Measurements from ENCODE around the gene TIMM10. TPM values are rescaled to one million over a fixed set of nuclear protein-coding genes. Genes with fewer than 3 reads are reported as not detected.

TIMM10 gene
- total RNA-seq, 4 donors from 2014 or later, result 26.2 to 43.0 (median 40.1) TPM

DNA sequence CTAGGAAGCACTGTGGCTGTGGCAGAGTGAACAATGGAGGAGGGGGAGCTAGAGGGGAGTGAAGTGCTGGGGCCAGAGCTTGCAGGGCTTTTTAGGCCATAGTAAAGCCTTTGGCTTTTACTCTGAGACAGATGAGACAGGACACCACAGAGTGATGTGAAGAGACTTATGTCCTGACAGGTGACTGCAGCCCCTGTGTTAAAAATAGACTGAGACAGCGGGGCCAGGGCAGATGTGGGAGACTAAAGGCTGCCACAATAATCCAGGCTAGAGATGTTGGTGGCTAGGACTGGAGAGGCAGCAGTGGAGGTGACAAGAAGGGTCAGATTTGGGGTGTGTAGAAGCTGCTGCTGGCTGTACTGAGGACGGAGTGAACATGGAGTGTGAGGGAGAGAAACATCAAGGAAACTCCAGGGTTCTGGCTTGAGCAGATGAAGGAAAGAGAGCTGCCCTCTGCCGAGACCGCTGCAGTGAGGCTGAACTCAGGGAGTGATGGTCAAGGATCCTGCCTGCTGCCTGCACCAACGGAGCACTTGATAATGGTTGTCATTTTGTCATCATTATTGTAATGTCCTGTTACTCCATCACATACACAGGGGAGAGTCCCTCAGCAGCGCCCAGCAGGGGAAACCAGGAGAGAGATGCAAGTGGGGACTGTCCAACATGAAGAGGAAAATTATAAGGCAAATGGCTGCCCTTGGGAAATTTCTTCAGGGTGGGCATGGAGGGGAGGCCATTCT, 42.5 kb downstream of the TIMM10 start:
- Histone ChIP-seq H3K27me3 (peaks cover 8% of the 10 kb centered on the region), H3K4me3 (no peak overlapping the region), H3K36me3 (peaks cover 69% of the 10 kb centered on the region), H3K4me1 (peaks cover 16% of the 10 kb centered on the region), H3K9me3 (no peaks in the 10 kb centered on the region), H3K27ac (no peak overlapping the region)
- DNase-seq (ENCODE audit: low spot score in 2 of 2), result no peak
- WGBS, result 90% methylated on average over 6 of the region's 6 CpGs
- TF ChIP-seq EP300 (IDR thresholded peaks at IDR 0.05), result no peak
- no peak for TF ChIP-seq POLR2A (IDR thresholded peaks at IDR 0.05)
- TF ChIP-seq, protein P1, sequence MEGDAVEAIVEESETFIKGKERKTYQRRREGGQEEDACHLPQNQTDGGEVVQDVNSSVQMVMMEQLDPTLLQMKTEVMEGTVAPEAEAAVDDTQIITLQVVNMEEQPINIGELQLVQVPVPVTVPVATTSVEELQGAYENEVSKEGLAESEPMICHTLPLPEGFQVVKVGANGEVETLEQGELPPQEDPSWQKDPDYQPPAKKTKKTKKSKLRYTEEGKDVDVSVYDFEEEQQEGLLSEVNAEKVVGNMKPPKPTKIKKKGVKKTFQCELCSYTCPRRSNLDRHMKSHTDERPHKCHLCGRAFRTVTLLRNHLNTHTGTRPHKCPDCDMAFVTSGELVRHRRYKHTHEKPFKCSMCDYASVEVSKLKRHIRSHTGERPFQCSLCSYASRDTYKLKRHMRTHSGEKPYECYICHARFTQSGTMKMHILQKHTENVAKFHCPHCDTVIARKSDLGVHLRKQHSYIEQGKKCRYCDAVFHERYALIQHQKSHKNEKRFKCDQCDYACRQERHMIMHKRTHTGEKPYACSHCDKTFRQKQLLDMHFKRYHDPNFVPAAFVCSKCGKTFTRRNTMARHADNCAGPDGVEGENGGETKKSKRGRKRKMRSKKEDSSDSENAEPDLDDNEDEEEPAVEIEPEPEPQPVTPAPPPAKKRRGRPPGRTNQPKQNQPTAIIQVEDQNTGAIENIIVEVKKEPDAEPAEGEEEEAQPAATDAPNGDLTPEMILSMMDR (IDR thresholded peaks at IDR 0.05), result no peak
- TF ChIP-seq POLR2AphosphoS5 (IDR thresholded peaks at IDR 0.05), result no peak

DNA sequence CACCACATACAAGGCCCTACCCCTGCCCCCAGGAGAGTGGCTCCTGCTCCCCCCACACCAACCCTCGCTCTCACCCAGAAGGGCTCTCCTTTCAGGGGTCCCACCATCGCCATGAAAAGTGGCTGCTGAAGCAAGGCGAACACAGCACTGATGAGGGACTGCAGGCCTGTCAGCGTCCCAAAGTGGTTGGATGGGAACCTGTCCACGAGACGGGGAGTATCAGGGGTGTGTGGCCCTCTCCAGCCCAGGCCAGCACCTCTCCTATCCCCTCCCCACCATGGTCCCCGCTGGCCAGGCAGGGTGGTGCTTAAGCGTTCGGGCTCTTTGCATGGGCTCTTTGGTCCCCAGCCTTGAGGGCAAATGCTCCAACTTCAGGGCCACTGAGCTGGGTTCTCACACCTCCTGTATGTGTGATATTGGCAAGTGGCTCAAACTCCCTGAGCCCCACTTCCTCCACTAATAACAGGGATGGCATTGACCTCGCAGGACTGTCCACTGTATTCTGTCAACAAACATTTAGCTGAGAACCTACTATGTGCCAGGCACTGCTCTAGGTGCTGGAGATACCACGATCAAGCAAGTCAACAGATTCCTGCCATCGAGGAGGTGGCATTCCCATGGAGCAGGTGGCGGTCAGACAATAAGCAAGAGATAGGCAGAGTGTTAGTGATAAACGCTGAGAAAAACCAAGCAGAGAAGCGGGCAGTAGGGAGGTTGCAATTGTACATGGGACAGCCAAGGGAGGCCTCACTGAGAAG, 43.4 kb downstream of the TIMM10 start:
- peaks cover 25% of the 10 kb centered on the region for H3K4me1 ChIP-seq
- TF ChIP-seq, protein P1 (IDR thresholded peaks at IDR 0.05), result no peak
- TF ChIP-seq POLR2AphosphoS5 (IDR thresholded peaks at IDR 0.05) (no peak), EP300 (IDR thresholded peaks at IDR 0.05) (no peak), POLR2A (IDR thresholded peaks at IDR 0.05) (no peak)
- WGBS, result 92% methylated on average over 9 of the region's 15 CpGs
- H3K36me3 ChIP-seq, result peaks cover 69% of the 10 kb centered on the region
- no peak overlapping the region for H3K4me3 ChIP-seq
- H3K27me3 ChIP-seq, result peaks cover 14% of the 10 kb centered on the region
- no peaks in the 10 kb centered on the region for H3K9me3 ChIP-seq
- no peak for DNase-seq (ENCODE audit: low spot score in 2 of 2)
- no peak overlapping the region for H3K27ac ChIP-seq

DNA sequence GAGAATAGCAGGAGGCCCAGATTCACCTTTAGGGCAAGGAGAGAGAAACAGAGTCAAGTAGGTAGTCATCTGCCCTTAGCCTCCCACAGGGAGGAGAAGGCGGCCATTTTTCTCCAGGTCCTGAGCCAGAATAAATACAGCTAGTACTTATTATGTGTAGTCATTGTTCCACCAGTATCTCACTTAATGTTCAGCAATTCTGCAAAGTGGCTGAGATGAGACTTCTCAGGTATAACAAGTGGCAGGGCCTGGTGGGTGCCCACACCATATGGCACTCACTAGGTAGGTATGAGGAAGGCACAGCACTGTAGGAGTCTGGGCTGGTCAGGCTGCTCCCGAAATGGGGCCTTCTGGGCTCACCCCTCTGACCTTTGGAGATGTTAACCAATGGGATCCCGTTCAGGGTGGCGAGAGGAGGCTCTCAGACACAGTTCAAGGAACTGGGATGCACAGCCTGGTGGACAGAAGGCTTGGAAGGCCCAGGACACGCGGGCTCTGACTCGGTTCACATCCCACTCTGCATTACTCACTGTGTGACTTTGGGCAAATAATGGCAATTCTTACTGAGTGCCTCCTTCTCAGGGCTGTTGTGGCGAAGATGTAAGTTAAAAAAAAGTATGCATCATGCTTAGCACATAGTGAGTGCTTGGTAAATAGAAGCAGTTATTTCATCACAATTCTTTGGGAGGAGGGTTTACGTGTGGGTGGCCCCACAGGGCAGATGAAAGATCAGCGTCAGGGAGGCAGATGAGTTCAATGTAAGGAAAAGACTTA, 45.1 kb downstream of the TIMM10 start:
- TF ChIP-seq POLR2A (IDR thresholded peaks at IDR 0.05) (no peak), POLR2AphosphoS5 (IDR thresholded peaks at IDR 0.05) (no peak), EP300 (IDR thresholded peaks at IDR 0.05) (no peak)
- TF ChIP-seq, protein P1 (IDR thresholded peaks at IDR 0.05), result no peak
- 84% methylated on average over 10 of the region's 10 CpGs for WGBS
- H3K27me3 ChIP-seq, result peaks cover 15% of the 10 kb centered on the region
- DNase-seq (ENCODE audit: low spot score in 2 of 2), result no peak
- peaks cover 55% of the 10 kb centered on the region for H3K36me3 ChIP-seq
- H3K9me3 ChIP-seq, result no peaks in the 10 kb centered on the region
- H3K4me1 ChIP-seq, result peaks cover 27% of the 10 kb centered on the region
- no peak overlapping the region for H3K4me3 ChIP-seq
- H3K27ac ChIP-seq, result no peak overlapping the region

DNA sequence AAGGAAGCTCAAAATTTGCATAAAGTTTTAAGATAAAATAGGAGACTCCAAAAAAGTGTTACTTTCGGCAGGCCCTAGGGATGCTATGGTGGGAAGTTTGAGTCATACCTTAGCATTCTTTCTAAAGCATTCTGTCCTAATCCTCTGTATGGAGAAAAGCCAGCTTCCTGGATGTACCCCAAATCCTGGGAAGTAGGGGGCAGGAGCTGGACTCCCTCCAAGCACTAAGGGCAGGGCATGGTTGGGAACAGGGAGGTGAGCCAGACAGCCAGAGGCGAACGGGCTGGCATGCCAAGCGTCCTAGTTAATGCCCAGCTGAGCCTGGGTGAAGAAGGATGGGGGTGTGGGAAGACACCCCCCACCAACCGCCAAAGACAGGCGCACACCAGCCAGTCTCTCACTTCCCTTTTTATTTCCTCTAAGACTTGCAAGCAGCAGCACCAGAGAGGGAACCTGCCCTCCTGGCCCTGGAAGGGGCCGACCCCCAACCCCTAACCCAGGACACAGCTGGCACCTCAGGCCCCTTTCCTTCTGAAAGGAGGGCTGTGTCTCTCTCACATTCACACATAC, 46.3 kb downstream of the TIMM10 start:
- Histone ChIP-seq H3K27ac (no peak overlapping the region), H3K4me1 (peaks cover 27% of the 10 kb centered on the region), H3K27me3 (peaks cover 15% of the 10 kb centered on the region), H3K9me3 (no peaks in the 10 kb centered on the region), H3K36me3 (peaks cover 46% of the 10 kb centered on the region), H3K4me3 (no peak overlapping the region)
- DNase-seq (ENCODE audit: low spot score in 2 of 2), result no peak
- WGBS, result 52% methylated on average over 7 of the region's 7 CpGs
- TF ChIP-seq EP300 (IDR thresholded peaks at IDR 0.05) (no peak), POLR2A (IDR thresholded peaks at IDR 0.05) (no peak), POLR2AphosphoS5 (IDR thresholded peaks at IDR 0.05) (no peak)
- TF ChIP-seq, protein P1 (IDR thresholded peaks at IDR 0.05), result no peak
